Brain microvascular endothelial cell (primary cell): ENCODE results near the gene CYP4F2.
"Not testable (repeated sequence)": the region's sequence is repeated elsewhere in the genome, so short reads cannot be mapped to it uniquely, and the experiment has no call there.

Experiments
- DNase-seq: peaks from one replicate; pipeline ENCODE4 v3.0.0-alpha.2; 2020
- H3K27ac ChIP-seq: fragments of 250-450 bp; sonication (Bioruptor Pico); 2 replicates; pipeline ENCODE4 v1.5.1; 2020; ENCODE audit warnings: mild to moderate bottlenecking, moderate library complexity
- H3K27me3 ChIP-seq: fragments of 250-450 bp; sonication (Bioruptor Pico); replicated peaks from 2 replicates; pipeline ENCODE4 v1.5.1; 2020; ENCODE audit warnings: mild to moderate bottlenecking
- H3K36me3 ChIP-seq: fragments of 250-450 bp; sonication (Bioruptor Pico); replicated peaks from 2 replicates; pipeline ENCODE4 v1.5.1; 2020; ENCODE audit warnings: mild to moderate bottlenecking
- H3K4me3 ChIP-seq: 2 replicates; pipeline ENCODE4 v1.5.1; 2011; ENCODE audit warnings: low read depth, mild to moderate bottlenecking, control low read depth, low read length, moderate library complexity
- CTCF ChIP-seq: IDR thresholded peaks from 2 replicates; pipeline ENCODE4 v1.5.1; 2011; ENCODE audit warnings: low read depth, mild to moderate bottlenecking, moderate library complexity, low read length, control low read depth, inconsistent platforms; ENCODE audit errors: missing control alignments
- in situ Hi-C: cut with HindIII; loops from 2 replicates; pipeline ENCODE4 v1.10.0; 2017; ENCODE audit warnings: low sequenced_read_pairs, low pct_ligation_motif_present

Gene CYP4F2

GRCh38 chr19:15905026-15905425 lies 7.2 kb upstream of the CYP4F2 start:
- H3K27me3 ChIP-seq: no peaks in the 10 kb centered on the region
- H3K36me3 ChIP-seq: no peaks in the 10 kb centered on the region
- no peak overlapping the region for H3K4me3 ChIP-seq
- in situ Hi-C loops: no loop called here
- no peak for DNase-seq
- no peak for TF ChIP-seq CTCF
- H3K27ac ChIP-seq: no peak overlapping the region

DNA sequence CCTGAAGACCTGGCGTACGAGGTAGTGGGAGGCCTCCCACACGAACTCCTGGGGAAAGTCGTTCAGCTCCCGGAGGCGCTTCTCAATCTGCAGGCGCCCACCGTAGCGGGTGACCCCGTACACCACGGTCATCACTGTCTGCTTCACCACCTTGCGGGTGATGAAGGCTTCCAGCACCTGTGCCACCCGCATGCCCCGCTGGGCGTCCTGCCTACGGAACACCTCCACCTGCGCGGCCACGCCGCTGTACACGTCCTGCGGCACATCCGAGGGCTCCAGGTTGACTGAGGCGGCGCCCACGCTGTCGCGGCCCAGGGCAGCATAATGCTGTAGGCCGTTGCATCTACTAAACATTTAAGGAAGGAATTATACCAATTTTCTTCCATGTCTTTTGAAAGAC lies 5.0 kb upstream of the CYP4F2 start:
- H3K27ac ChIP-seq, H3K4me3 ChIP-seq, H3K27me3 ChIP-seq, H3K36me3 ChIP-seq, in situ Hi-C loops, DNase-seq: not testable (repeated sequence)

DNA sequence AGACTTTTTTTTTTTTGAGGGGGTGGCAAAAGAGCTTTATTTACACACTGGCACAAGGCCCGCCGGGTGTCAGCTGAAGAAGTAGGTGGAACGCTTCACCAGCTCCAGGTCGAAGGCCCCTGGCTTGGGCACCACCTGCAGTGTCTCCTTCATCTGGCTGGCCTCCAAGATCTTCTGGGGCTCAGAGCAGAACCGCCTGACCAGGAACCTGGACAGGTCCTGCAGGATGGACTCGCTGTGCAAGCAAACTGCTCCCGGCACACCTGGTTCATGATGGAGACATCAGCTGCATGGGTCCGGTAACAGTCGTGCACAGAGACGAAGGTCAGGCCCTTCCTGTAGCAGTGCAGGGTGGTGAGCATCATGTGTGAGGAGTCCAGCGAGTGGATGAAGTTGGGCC lies 4.4 kb upstream of the CYP4F2 start:
- no peak overlapping the region for H3K27ac ChIP-seq
- H3K27me3 ChIP-seq: no peaks in the 10 kb centered on the region
- TF ChIP-seq CTCF: no peak
- in situ Hi-C loops: no loop called here
- DNase-seq: no peak
- H3K4me3 ChIP-seq: no peak overlapping the region
- H3K36me3 ChIP-seq: no peaks in the 10 kb centered on the region

DNA sequence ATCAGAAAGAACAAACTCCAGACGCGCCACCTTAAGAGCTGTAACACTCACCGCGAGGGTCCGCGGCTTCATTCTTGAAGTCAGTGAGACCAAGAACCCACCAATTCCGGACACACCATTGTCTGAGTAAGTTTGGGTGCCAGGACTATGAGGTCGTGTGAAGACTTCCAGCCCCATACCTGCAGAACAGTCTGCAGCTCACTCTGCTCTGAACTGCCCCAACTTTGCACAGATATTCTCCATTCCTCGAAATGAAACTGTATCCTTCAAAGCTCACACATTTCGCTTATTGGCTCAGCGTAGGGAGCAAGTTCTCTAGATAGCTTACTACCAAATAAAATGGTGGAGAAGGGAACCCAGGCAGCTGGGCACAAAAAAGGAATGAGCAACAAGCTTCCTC lies 2.6 kb upstream of the CYP4F2 start:
- Histone ChIP-seq H3K4me3 (no peak overlapping the region), H3K36me3 (no peaks in the 10 kb centered on the region), H3K27me3 (no peaks in the 10 kb centered on the region), H3K27ac (no peak overlapping the region)
- in situ Hi-C loops: no loop called here
- no peak for TF ChIP-seq CTCF
- DNase-seq: no peak

DNA sequence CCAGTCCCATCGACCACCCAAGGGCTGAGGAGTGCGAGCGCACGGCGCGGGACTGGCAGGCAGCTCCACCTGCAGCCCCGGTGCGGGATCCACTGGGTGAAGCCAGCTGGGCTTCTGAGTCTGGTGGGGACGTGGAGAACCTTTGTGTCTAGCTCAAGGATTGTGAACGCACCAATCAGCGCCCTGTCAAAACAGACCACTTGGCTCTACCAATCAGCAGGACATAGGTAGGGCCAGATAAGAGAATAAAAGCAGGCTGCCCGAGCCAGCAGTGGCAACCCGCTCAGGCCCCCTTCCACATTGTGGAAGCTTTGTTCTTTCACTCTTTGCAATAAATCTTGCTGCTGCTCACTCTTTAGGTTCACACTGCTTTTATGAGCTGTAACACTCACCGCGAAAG lies 2.2 kb upstream of the CYP4F2 start:
- DNase-seq, H3K27me3 ChIP-seq, H3K4me3 ChIP-seq, H3K36me3 ChIP-seq, in situ Hi-C loops, H3K27ac ChIP-seq: not testable (repeated sequence)

GRCh38 chr19:15899561-15899960 lies 1.7 kb upstream of the CYP4F2 start:
- H3K36me3 ChIP-seq, in situ Hi-C loops, H3K27me3 ChIP-seq, H3K4me3 ChIP-seq, DNase-seq, H3K27ac ChIP-seq: not testable (repeated sequence)

GRCh38 chr19:15897026-15897737 lies 692 bp downstream of the CYP4F2 start:
- Histone ChIP-seq H3K27me3 (no peaks in the 10 kb centered on the region), H3K4me3 (no peak overlapping the region), H3K27ac (no peak overlapping the region), H3K36me3 (no peaks in the 10 kb centered on the region)
- DNase-seq: no peak
- in situ Hi-C loops: no loop called here
- TF ChIP-seq CTCF: no peak
